ENCODE results near the gene GPN2.
"Not testable (repeated sequence)": the region's sequence is repeated elsewhere in the genome, so short reads cannot be mapped to it uniquely, and the experiment has no call there.

GPN2 gene

GRCh38 chr1:26853600-26853999, 36.5 kb downstream of the GPN2 start:
- no peak for DNase-seq (ENCODE audit: low read depth)
- TF ChIP-seq CTCF (conservative IDR thresholded peaks at IDR 0.05; ENCODE audit: control insufficient read depth, insufficient read depth, low read depth, low read length): no peak
- no peak overlapping the region for H3K4me3 ChIP-seq (ENCODE audit: control insufficient read depth, low read depth, low read length)

GRCh38 chr1:26853156-26853555, 36.9 kb downstream of the GPN2 start:
- DNase-seq (ENCODE audit: low read depth): peak; percentile 83
- peak; percentile 90 for TF ChIP-seq CTCF (conservative IDR thresholded peaks at IDR 0.05; ENCODE audit: control insufficient read depth, insufficient read depth, low read depth, low read length)
- no peak overlapping the region for H3K4me3 ChIP-seq (ENCODE audit: control insufficient read depth, low read depth, low read length)

- DNase-seq (ENCODE audit: low read depth): no peak
- TF ChIP-seq CTCF (conservative IDR thresholded peaks at IDR 0.05; ENCODE audit: control insufficient read depth, insufficient read depth, low read depth, low read length): no peak
- H3K4me3 ChIP-seq (ENCODE audit: control insufficient read depth, low read depth, low read length): no peak overlapping the region
Measured at GRCh38 chr1:26852701-26853100, 37.4 kb downstream of the GPN2 start.

GRCh38 chr1:26851106-26851684, 38.9 kb downstream of the GPN2 start:
- no peak overlapping the region for H3K4me3 ChIP-seq (ENCODE audit: control insufficient read depth, low read depth, low read length)
- no peak for DNase-seq (ENCODE audit: low read depth)
- peak; percentile 3 for TF ChIP-seq CTCF (conservative IDR thresholded peaks at IDR 0.05; ENCODE audit: control insufficient read depth, insufficient read depth, low read depth, low read length)

GRCh38 chr1:26848941-26849774, 40.9 kb downstream of the GPN2 start:
- no peak for TF ChIP-seq CTCF (conservative IDR thresholded peaks at IDR 0.05; ENCODE audit: control insufficient read depth, insufficient read depth, low read depth, low read length)
- H3K4me3 ChIP-seq (ENCODE audit: control insufficient read depth, low read depth, low read length): no peak overlapping the region
- peak; percentile 94 for DNase-seq (ENCODE audit: low read depth)

- DNase-seq (ENCODE audit: low read depth): no peak
- no peak for TF ChIP-seq CTCF (conservative IDR thresholded peaks at IDR 0.05; ENCODE audit: control insufficient read depth, insufficient read depth, low read depth, low read length)
- H3K4me3 ChIP-seq (ENCODE audit: control insufficient read depth, low read depth, low read length): no peak overlapping the region
Measured at GRCh38 chr1:26848499-26848898, 41.6 kb downstream of the GPN2 start.

GRCh38 chr1:26847826-26848225, 42.3 kb downstream of the GPN2 start:
- DNase-seq (ENCODE audit: low read depth); H3K4me3 ChIP-seq (ENCODE audit: control insufficient read depth, low read depth, low read length): not testable (repeated sequence)
